Memory B cell (primary cell): Measurements from ENCODE around the gene RASA4.
"Not testable (repeated sequence)": the region's sequence is repeated elsewhere in the genome, so short reads cannot be mapped to it uniquely, and the experiment has no call there.

ENCODE experiments used
- ATAC-seq: fragments of 150-1000 bp; cut with Tn5 transposase; 2 replicates; pipeline ENCODE4 v1.10.0; 2021; ENCODE audit warnings: low read depth, mild to moderate bottlenecking, moderate library complexity
- DNase-seq, 2 donors: peaks; one replicate each; pipeline ENCODE4 v3.0.0; 2022; ENCODE audit warnings: low spot score in 2 of 2
- H3K27ac Mint-ChIP-seq: one replicate; pipeline ENCODE4 v1.8.0; 2022; ENCODE audit warnings: mild to moderate bottlenecking, moderate library complexity, mixed read lengths
- H3K27me3 Mint-ChIP-seq: one replicate; pipeline ENCODE4 v1.8.0; 2022; ENCODE audit warnings: mixed read lengths
- H3K36me3 Mint-ChIP-seq: one replicate; pipeline ENCODE4 v1.8.0; 2022; ENCODE audit warnings: mild to moderate bottlenecking, mixed read lengths
- H3K4me1 Mint-ChIP-seq: one replicate; pipeline ENCODE4 v1.8.0; 2022; ENCODE audit warnings: mixed read lengths
- H3K4me3 Mint-ChIP-seq: one replicate; pipeline ENCODE4 v1.8.0; 2022; ENCODE audit warnings: mild to moderate bottlenecking, moderate library complexity, mixed read lengths
- H3K9me3 Mint-ChIP-seq: one replicate; pipeline ENCODE4 v1.8.0; 2022; ENCODE audit warnings: mixed read lengths

RASA4 gene

GRCh38 chr7:102543596-102543995 lies 73.0 kb downstream of the RASA4 start, which contains the start of gene UPK3BL2:
UPK3BL2 (minus strand) TSS chr7:102543696; CDS start chr7:102543636, 60 bp downstream.
- not testable (repeated sequence) for H3K9me3 Mint-ChIP-seq, ATAC-seq

DNA sequence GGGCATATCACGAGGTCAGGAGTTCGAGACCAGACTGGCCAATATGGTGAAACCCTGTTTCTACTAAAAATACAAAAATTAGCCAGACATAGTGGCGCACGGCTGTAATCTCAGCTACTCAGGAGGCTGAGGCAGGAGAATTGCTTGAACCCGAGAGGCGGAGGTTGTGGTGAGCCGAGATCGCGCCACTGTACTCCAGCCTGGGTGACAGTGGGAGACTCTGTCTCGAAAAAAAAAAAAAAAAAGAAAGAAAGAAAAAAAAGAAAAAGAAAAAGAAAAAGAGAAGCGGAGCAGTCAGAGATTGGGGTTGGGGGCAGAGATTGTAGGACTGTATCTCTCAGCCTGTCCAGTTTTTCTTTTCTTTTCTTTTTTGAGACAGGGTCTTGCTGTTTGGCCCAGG lies 73.8 kb downstream of the RASA4 start:
- not testable (repeated sequence) for H3K4me1 Mint-ChIP-seq, H3K9me3 Mint-ChIP-seq, ATAC-seq, DNase-seq, H3K4me3 Mint-ChIP-seq, H3K27ac Mint-ChIP-seq, H3K36me3 Mint-ChIP-seq, H3K27me3 Mint-ChIP-seq

More at GRCh38 chr7:102543596-102543995, 73.0 kb downstream of the RASA4 start, which contains the start of gene UPK3BL2:
- not testable (repeated sequence) for H3K27me3 Mint-ChIP-seq, H3K4me3 Mint-ChIP-seq, H3K27ac Mint-ChIP-seq, H3K4me1 Mint-ChIP-seq, H3K36me3 Mint-ChIP-seq, DNase-seq

DNA sequence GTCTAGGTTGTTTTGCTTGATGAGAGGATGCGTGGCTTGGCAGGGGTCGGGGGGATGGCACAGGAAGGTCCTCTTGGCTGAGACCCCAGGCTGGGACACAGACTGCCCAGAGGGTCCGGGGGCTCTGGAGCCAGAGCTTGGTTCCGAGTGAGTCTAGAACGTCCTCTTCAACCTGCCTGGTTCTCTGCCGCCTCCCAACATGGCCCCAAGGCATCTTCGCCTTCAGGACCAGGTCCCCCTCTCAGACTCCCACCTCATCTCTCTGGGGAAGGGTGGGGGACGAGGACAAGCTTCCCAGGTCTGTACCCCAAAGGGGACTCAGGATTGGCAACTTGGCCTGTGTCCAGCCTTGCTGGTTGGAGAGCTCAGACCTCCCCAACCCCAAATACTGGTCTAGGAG lies 74.5 kb downstream of the RASA4 start:
- not testable (repeated sequence) for DNase-seq, ATAC-seq, H3K27me3 Mint-ChIP-seq

DNA sequence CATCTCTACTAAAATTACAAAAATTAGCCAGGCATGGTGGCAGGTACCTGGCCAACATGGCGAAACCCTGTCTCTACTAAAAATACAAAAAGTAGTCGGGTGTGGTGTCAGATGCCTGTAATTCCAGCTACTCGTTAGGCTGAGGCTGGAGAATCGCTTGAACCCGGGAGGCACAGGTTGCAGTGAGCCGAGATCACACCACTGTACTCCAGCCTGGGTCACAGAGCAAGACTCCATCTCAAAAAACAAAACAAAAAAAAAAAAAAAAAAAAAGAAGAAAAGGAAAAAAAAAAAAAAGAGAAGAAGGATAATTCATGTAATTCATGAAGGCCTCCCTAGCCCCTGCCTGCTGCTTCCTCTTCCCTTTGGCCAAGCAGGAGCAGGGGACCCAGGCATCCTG lies 76.0 kb downstream of the RASA4 start:
- not testable (repeated sequence) for H3K9me3 Mint-ChIP-seq, H3K36me3 Mint-ChIP-seq, ATAC-seq, DNase-seq, H3K27ac Mint-ChIP-seq, H3K4me1 Mint-ChIP-seq, H3K27me3 Mint-ChIP-seq, H3K4me3 Mint-ChIP-seq

More for the DNA sequence above, 74.5 kb downstream of the RASA4 start:
- H3K4me3 Mint-ChIP-seq, H3K36me3 Mint-ChIP-seq, H3K27ac Mint-ChIP-seq, H3K4me1 Mint-ChIP-seq, H3K9me3 Mint-ChIP-seq: not testable (repeated sequence)

- not testable (repeated sequence) for DNase-seq, H3K36me3 Mint-ChIP-seq, ATAC-seq
Measured at GRCh38 chr7:102535062-102535615, 81.4 kb downstream of the RASA4 start.

GRCh38 chr7:102532127-102532526 lies 84.4 kb downstream of the RASA4 start:
- H3K4me1 Mint-ChIP-seq, ATAC-seq, H3K27me3 Mint-ChIP-seq, DNase-seq, H3K27ac Mint-ChIP-seq, H3K9me3 Mint-ChIP-seq, H3K4me3 Mint-ChIP-seq, H3K36me3 Mint-ChIP-seq: not testable (repeated sequence)

More at GRCh38 chr7:102535062-102535615, 81.4 kb downstream of the RASA4 start:
- not testable (repeated sequence) for H3K27me3 Mint-ChIP-seq, H3K4me1 Mint-ChIP-seq, H3K4me3 Mint-ChIP-seq, H3K9me3 Mint-ChIP-seq, H3K27ac Mint-ChIP-seq

- H3K36me3 Mint-ChIP-seq, H3K4me1 Mint-ChIP-seq, H3K27ac Mint-ChIP-seq, H3K27me3 Mint-ChIP-seq, DNase-seq, H3K9me3 Mint-ChIP-seq, ATAC-seq, H3K4me3 Mint-ChIP-seq: not testable (repeated sequence)
Measured at GRCh38 chr7:102531583-102531982, 85.0 kb downstream of the RASA4 start.

DNA sequence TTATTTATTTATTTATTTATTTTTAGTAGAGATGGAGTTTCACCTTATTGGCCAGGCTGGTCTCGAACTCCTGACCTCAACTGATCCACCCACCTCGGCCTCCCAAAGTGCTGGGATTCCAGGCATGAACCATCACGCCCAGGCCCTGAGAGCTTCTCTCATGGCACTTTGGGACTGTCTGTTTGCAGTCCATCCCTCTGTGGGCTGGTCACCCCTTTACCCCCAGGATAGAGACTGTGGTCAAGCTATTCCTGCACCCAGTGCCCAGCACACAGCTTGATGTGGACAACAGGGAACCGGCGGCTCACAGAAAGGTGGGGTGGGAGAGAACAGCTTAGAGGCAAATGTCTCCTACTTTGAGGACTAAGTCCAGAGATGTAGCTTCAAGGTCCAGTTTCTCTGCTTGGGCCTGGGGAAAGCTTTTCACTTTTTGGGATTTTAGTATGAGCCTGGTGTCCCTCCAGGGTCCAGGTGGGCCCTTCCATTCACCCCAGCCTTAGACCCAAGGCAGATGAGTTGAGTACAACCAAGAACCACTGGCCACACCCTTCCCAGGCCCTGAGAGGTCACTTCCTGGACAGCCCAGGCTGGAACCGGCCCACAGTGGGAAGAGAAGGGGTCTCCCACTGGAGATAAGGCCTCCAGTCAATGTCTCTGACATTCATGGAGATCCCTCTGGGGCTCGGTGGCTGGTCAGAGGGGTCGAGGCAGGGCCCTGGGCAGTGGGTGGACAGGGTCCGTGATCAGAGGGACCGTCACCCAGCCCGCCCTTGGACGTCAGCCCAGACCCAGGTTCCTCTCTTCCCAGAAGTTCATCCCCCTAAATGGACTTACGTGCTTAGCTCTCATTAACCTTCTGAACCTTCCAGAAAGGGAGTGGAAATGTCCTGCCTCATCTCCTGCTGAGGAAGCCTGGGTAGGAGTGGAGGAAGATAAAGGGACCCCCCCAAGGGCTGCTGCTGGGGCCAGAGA lies 88.4 kb downstream of the RASA4 start:
- not testable (repeated sequence) for H3K4me1 Mint-ChIP-seq, ATAC-seq, H3K36me3 Mint-ChIP-seq, H3K9me3 Mint-ChIP-seq, DNase-seq, H3K27me3 Mint-ChIP-seq, H3K27ac Mint-ChIP-seq, H3K4me3 Mint-ChIP-seq

GRCh38 chr7:102527182-102527581 lies 89.4 kb downstream of the RASA4 start:
- not testable (repeated sequence) for ATAC-seq, DNase-seq, H3K9me3 Mint-ChIP-seq, H3K4me1 Mint-ChIP-seq, H3K27me3 Mint-ChIP-seq, H3K36me3 Mint-ChIP-seq, H3K27ac Mint-ChIP-seq, H3K4me3 Mint-ChIP-seq

GRCh38 chr7:102524803-102525202 lies 91.8 kb downstream of the RASA4 start:
- H3K27me3 Mint-ChIP-seq, H3K9me3 Mint-ChIP-seq, H3K27ac Mint-ChIP-seq, DNase-seq, H3K36me3 Mint-ChIP-seq, ATAC-seq, H3K4me3 Mint-ChIP-seq, H3K4me1 Mint-ChIP-seq: not testable (repeated sequence)
